Kidney capillary endothelial cell (primary cell): ENCODE measurements around the gene OAS1.

Experiments used
- DNase-seq: peaks from one replicate; pipeline ENCODE4 v3.0.0-alpha.2; 2018; ENCODE audit warnings: low spot score

Gene OAS1

GRCh38 chr12:112906712-112907414, at the start of gene OAS1:
OAS1 (plus strand) TSS chr12:112906962; CDS start chr12:112907040, 78 bp downstream.
- DNase-seq = no peak

DNA sequence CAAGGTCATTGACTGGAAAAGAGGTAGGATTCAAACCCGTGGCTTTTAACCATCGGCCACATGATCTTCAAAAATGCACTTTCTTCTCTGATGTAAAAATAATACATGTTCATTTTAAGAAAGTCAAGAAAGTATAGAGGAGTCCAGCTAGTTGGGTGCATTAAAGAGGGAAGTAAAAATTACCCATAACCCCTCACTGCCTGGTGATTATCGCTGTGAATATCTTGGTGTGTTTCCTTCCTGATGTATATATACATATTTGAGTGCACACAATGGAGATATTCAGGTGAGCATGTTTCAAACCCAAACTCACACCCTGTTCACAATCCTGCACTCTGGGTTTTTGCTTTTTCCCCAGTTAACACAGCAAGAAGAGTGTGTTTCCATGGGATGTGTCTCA, 47.5 kb upstream of the OAS1 start:
- DNase-seq = no peak

- no peak for DNase-seq
Measured at GRCh38 chr12:112860181-112860580, 46.6 kb upstream of the OAS1 start.

GRCh38 chr12:112861284-112861683, 45.5 kb upstream of the OAS1 start:
- DNase-seq = no peak

DNA sequence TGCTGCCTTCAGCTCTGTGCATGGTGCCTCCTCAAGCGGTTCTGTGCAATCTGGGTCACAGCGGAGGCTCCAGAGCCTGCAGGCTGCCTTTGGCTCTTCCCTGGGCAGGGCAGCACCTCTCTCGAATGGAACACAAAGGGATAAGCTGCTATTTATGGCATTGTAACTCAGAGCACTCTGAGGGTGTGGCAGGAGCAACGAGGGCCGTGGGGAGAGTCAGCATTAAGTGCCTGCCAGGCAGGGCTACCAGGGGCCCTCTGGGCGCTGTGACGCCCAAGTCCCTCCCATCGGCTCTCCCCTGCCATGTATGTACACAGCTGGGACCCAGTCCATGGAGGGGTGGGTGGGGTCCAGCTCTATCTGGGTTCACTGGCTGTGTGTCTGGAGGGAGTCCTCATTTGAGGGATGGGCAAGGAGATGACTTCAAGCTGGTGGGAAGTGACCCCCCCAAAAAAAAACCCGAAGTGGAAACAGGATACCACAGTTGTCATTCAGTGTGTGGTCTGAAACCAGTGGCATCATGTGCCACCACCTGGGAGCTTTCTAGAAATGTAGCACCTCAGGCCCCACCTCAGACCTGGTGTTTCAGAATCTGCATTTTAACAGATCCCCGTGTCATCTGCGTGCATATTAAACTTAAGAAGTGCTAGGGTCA, 44.0 kb upstream of the OAS1 start:
- no peak for DNase-seq

- no peak for DNase-seq
Measured at GRCh38 chr12:112868459-112869041, 38.2 kb upstream of the OAS1 start.

GRCh38 chr12:112869091-112869490, 37.7 kb upstream of the OAS1 start:
- DNase-seq = no peak

GRCh38 chr12:112869778-112870177, 37.0 kb upstream of the OAS1 start:
- no peak for DNase-seq

- DNase-seq = no peak
Measured at GRCh38 chr12:112870267-112870980, 36.3 kb upstream of the OAS1 start.

- no peak for DNase-seq
Measured at GRCh38 chr12:112875608-112876007, 31.2 kb upstream of the OAS1 start.

- DNase-seq = no peak
Measured at GRCh38 chr12:112876506-112876905, 30.3 kb upstream of the OAS1 start.

GRCh38 chr12:112877006-112877405, 29.8 kb upstream of the OAS1 start:
- no peak for DNase-seq

- no peak for DNase-seq
Measured at GRCh38 chr12:112878488-112878887, 28.3 kb upstream of the OAS1 start.

DNA sequence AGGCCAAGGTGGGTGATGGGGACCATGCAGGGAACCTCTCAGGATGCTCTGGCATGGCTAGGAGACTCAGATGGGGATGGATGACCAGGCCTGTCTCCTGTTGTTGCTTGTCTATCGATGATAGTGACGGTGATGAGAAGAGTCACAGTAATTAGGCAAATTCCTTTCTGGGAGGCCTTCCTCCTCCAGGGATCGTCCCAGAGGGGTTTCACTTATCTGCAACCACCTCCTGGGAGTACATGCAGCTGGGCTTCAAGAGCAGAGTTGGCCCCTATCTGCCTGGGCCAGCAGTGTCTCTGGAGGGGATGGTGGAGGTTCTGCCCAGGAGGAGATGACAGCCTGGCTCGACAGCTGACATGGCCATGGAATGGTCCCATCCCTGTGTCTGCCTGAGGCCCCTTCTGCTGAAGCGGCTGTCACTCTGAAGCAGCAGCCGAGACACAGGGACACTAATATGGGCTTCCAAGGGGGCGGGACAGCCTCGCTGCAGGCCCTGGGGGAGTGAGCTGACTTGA, 27.5 kb upstream of the OAS1 start:
- no peak for DNase-seq

DNA sequence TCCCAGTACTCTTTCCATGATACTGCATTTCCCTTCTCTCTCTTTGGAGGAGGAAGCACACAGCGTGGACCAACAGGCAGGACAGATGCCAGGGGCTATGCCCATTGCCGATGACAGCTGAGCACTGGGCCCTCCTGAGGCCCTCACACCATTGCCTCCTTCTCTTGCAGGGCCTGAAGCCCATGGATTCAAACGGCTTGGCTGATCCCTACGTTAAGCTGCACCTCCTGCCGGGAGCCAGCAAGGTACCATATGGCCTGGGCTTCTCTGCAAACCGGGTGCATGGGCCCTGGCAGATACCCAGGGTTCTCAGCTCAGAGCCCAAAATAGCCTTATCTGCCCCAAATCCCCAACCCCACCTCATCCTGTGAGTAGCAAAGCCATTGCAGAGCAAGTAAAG, 25.2 kb upstream of the OAS1 start:
- DNase-seq = no peak

- no peak for DNase-seq
Measured at GRCh38 chr12:112885236-112885635, 21.5 kb upstream of the OAS1 start.

- no peak for DNase-seq
Measured at GRCh38 chr12:112887550-112887949, 19.2 kb upstream of the OAS1 start.

GRCh38 chr12:112891093-112892024, 15.4 kb upstream of the OAS1 start:
- no peak for DNase-seq

- no peak for DNase-seq
Measured at GRCh38 chr12:112892856-112893255, 13.9 kb upstream of the OAS1 start.

DNA sequence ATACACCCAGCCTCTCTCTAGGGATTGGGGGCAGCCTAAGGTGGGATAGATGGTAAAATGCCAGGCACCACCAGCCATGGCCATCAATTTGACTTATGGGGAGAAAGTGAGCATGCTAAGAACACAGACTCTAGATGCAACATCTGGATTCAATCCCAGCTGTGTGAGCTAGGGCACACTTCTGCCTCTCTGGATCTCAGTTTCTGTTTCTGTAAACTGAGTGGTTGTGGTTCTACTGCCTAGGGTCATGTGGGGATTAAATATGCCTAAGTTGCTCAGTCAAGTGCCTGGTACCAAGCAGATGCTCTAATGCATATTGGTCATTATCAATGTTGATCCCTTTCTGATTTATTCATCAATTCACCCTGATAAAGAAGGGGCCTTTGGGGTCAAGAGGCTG, 12.6 kb upstream of the OAS1 start:
- no peak for DNase-seq

GRCh38 chr12:112898380-112898779, 8.4 kb upstream of the OAS1 start:
- no peak for DNase-seq
